ENCODE data around the gene PTPRM.

DNA sequence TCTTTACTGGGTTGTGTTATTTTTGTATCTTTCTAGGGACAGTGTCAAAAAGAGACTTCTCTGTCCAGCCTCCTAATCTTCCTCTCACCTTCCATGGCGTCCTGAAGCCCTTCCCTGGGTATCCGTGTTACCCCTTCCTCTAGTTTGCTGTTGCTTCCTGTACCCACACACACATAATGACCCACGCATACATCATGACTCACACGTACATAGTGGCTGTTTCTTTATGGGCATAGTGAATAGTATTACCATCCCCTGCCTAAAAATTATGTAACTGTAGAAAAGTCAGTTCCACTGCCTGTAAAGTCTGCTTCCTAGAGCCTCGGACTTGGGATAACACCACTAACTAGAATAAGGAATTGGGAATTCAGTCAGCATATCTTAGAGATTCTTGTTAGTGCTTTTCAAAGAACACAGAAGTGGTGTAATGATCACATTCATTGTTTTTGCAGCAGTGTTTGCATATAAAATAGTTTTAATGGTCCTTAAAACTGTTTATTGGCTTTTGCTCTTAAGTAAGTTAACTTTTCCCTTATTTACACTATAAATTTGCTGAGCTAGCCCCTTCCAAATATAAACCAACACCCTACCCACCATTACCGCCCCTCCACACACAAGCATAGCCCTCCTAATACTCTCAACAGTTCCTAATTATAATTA is 733.8 kb downstream of the PTPRM start:
- no peak for TF ChIP-seq NFIC (IDR thresholded peaks at IDR 0.05; ENCODE audit: borderline replicate concordance)
- no peak for TF ChIP-seq SIN3A (IDR thresholded peaks at IDR 0.05; ENCODE audit: borderline replicate concordance, low read depth, low read length)
- TF ChIP-seq, protein P1, sequence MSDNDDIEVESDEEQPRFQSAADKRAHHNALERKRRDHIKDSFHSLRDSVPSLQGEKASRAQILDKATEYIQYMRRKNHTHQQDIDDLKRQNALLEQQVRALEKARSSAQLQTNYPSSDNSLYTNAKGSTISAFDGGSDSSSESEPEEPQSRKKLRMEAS (IDR thresholded peaks at IDR 0.05; ENCODE audit: low read depth) = no peak
- TF ChIP-seq RFX5 (IDR thresholded peaks at IDR 0.05; ENCODE audit: low read length) = no peak
- TF ChIP-seq EZH2phosphoT487 (IDR thresholded peaks at IDR 0.05; ENCODE audit: borderline replicate concordance, low read depth) = no peak
- TF ChIP-seq, protein P2, sequence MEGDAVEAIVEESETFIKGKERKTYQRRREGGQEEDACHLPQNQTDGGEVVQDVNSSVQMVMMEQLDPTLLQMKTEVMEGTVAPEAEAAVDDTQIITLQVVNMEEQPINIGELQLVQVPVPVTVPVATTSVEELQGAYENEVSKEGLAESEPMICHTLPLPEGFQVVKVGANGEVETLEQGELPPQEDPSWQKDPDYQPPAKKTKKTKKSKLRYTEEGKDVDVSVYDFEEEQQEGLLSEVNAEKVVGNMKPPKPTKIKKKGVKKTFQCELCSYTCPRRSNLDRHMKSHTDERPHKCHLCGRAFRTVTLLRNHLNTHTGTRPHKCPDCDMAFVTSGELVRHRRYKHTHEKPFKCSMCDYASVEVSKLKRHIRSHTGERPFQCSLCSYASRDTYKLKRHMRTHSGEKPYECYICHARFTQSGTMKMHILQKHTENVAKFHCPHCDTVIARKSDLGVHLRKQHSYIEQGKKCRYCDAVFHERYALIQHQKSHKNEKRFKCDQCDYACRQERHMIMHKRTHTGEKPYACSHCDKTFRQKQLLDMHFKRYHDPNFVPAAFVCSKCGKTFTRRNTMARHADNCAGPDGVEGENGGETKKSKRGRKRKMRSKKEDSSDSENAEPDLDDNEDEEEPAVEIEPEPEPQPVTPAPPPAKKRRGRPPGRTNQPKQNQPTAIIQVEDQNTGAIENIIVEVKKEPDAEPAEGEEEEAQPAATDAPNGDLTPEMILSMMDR (IDR thresholded peaks at IDR 0.05) = no peak
